Germinal center (tissue), 1 donor: ENCODE measurements around the gene CRACR2B.

Source experiments
- DNase-seq: peaks from one replicate; pipeline ENCODE4 v3.0.0; 2012; ENCODE audit warnings: mixed read lengths, low spot score

Gene CRACR2B

DNA sequence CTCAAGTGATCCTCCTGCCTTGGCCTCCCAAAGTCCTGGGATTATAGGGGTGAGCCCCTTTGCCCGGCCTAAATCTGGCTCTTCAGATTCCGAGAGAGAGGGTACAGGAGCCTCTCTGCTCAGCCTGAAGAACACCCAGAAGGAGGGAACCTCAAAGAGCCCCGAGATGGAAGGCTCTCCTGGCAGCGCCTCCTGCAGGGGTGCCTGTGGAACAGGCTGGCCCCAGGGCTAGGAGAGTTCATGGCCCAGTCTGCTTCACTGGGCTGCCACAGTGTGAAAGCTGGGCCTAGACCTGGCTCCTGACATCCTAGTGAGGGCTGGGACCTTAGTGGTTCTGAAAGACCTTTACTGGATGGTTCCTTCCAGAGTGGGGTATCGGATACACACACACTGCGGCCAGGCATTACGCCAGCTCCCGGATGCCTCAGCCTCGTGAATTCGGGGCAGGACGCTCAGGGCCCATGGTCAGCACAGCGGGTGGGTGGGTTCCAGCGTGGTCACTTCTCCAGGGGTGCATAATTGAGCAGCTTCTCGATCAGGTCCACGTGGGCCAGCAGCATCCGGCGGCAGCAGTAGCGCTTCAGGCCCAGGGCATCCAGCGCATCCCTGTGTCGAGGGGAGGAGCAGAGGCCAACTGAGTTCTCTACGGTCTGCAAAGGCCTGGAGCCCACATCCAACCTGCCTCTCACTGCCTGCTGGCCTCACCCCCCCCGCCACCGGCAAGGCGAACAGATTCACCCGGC is 12.3 kb downstream of the CRACR2B start:
- DNase-seq: no peak

DNA sequence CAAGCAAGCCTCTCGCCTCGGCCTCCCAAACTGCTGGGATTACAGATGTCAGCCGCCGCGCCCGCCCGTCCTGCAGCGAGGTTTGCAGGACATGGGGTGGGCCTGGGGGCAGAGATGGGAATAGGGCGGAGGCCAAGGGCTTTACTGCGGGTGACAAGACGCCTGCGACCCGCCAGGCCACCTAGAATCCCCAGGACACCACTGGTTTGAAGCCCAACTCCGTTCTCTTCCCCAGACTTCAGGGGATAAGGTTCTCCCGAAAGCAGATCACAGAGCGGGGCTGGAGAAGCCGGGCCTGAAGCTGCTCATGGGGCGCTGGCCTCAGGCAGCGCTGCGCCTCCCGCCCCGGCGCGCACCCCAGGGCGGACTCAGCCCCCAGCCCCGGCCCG is 14.3 kb downstream of the CRACR2B start:
- no peak for DNase-seq

DNA sequence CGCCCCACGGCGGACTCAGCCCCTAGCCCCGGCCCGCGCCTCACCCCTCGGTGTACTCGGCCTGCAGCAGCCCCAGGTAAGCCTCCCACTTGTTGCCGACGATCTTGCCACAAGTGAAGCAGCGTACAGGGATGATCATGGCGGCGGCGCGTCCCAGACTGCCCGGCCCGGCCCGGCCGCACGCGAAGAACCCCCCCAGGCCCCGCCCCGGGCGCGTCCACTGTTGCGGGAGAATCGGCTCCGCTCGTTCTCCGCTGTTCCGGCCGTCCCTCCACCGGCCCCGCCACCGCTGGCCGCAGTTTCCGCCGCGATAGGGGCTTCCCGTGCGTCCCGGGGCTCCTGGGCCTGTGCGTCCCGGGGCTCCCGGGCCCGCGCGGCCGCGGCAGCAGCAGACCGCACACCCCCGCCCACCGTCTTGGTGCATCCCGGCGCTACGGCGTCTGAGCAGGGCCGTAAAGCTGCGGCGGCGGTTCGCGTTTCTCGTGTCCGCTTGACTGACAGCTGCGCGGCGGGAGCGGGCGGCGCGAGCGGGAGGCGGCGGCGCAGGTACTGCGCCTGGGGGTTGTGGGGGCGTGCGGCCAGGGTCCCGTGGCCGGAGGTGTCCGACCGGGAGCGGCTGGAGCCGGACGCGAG is 14.8 kb downstream of the CRACR2B start, which contains the start of the genes POLR2L and TSPAN4:
TSS of gene POLR2L (minus strand) at position 160 of the 633 bp plus-strand sequence. CDS start at position 139, 21 bp downstream.
TSS of gene TSPAN4 (plus strand) at position 483 of the 633 bp plus-strand sequence. CDS start 7,453 bp downstream, outside the sequence.
- peak; percentile 92 for DNase-seq

DNA sequence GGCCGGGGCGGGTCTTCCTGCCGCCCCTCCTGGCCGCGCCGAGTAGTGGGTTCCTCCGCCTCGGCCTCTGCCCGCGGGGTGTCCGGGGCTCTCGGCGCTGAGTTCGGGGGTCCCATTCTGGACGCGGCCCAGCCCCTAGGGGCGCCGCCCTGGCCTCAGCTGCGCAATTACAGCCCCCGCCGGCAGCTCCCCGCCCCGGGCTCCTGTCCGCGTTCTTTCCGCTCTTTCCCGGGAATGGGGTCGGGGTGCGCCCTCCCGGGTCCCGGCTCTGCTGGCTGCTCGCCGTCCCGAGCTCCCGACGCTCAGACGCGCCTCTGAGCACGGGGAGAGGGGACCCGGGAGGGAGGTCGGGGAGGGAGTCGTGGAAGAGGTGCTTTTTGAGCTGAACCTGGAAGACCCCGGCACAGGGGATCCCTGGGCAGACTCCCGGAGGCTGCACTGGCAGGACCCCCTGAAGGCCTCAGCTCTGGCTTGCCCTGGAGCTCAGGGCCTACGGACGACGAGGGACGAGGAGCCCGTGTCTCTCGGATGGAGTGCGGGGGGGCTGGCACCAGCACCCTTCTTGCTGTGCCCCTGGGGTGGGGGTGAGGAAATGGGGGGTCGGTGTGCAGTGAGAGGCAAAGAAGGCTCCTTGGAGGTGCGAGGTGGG is 15.5 kb downstream of the CRACR2B start:
- no peak for DNase-seq

DNA sequence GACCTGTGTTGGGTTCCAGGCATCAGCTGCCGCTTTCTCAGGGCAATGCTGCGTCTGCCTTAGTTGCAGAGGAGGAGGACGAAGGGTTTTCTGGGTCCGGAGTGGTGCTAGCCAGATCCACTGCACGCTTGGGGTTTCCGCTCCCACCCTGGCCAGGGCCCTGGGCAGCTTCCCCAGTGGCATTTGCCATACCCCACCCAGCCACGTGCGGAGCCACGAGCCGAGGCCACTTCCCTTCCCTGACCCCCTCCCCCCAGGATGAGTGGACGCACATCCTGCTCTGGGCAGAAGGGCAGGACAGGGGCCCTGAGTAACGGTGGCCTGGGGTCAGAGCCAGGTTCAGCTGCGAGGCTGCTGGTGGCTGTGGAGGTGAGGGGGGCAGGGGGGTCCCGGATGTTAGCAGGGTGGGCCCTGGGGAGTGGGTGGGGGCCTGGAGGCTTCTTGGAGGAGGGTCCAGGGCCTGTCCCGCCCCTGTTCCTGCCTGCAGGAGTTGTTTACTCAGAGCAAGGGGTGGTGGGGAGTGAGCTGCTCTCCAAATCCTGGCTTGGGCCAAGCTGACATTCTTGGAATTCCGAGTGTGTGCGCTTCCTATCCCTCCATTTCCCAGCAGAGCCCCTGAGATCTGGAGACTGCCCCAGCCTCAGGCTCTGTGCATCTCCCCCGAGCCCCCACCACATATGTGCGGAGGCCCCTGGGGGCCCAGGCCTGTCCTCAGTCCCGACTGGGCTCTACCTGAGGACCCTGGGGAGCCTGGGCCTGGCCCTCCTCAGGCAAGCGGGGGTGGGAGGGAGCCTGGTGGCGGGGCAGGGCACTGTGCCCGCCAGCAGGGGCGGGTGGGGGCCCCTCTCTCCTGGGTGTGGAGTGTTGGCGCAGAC is 16.3 kb downstream of the CRACR2B start:
- DNase-seq: no peak

DNA sequence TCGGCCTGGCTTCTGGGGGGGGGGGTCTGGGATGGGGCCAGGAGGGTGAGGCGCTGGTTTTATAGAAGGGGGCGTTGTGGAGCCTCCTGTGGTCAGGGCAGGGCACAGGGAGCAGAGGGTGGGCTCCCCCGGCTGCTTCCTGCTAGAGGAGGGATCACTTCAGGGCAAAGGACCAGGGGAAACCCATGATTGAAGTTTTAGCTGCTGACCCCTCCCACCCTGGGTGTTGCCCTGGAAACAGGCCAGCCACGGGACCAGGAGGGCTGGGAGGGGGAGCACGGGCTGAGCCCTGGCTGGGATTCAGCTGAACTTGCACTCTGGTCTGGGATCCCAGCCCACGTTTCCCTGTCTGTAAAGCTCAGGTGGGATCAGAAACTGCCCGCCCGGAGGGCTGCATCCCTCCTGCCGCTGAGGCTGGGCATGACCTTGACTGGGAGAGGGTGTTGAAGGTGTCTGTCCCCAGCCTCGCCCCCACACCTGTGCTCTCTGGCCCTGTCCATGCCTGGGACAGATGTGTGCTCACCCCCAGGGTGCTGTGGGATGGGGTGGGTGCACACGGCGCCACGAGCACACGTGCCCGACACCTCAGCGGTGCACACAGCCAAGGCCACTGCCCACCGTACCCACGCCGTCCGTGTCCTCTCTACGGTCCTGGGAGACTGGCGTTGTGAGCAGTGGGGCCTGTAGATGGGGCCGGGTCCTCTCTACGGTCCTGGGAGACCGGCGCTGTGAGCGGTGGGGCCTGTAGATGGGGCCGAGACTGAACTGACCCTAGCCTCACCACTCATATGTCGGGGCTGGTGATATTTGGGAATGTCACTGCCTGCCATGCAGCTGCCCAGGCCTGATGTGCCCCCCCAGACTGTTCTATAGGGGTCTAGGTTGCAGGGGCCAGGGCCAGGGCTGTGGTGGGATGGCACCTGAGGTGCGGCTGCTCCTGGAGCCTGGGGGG is 17.2 kb downstream of the CRACR2B start:
- no peak for DNase-seq

DNA sequence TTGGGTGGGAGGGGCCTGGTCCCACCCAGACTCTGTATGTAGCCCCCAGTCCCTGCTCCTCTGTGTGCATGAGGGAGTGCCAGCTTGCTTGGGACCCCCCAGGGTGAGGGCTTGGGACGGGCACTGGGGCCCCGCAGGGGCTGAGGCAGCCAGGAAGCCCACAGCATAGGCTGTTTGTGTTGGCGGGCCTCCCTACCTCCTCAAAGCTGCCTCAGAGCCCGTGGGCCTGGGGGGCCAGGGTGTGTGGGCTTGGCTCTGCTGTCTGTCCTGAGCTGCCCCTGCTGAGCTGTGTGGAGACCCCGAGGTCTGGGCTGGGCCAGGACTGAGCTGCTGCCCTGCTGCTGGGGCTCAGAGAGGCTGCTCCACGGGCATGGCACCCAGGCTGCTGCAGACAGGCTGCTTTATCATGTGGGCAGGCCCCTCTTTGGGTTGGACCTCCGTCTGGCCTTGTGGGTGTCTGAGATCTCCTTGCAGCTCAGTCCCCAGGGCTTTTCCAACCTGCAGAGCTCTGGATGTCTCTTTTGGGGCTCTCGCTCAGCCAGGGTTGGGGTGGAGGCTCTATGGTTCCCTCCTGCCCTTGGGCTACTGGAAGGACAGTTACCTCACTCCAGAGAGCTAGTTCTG is 18.3 kb downstream of the CRACR2B start:
- DNase-seq: no peak

DNA sequence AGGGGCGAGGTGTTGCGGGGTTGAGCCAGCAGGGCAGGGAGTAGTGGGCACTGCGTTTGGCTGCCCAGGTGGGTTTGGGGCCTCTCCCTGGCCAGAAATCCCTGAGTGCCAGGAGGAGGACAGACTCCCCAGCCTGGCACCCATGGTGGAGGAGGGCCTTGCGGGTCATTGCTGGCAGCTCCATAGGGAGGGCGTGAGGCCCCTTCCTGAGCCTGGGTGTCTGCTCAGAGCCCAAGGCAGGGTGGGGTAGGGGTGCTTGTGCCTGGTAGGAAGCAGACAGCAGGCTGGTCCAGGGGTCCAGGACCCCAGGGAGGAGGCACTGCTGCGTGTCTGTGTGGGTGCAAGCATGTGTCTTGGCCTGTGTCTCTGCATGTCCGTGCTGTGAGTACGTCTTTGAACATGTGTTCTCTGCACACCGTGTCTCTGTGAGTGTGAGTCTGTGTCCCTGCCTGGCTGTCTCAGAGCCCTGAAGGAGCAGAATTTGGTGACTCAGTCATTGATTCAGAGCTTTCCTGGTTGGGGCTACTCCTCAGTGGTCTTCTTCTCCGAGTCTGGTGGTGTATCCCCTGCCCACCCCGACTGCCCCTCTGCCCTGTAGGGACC is 18.9 kb downstream of the CRACR2B start:
- DNase-seq: no peak

DNA sequence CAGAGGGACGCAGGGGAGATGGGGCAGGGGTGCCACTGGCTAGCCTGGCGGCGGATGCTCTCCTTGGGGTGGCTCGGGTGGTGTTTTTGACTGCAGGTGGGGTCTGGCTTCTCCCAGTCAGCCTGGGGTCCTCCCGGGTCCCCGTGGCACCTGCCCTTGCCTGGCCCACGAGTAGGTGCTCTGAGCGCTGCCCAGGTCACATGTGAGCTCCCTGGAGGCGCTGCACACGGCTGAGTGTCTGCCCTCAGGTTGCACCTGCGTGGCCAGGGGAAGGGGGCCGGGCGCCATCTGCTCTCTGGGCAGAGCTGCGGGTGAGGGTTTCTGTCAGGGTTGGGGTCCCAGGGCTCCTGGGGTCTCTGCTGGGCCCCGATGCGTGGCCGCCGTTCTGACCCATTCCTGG is 20.2 kb downstream of the CRACR2B start:
- DNase-seq: no peak

DNA sequence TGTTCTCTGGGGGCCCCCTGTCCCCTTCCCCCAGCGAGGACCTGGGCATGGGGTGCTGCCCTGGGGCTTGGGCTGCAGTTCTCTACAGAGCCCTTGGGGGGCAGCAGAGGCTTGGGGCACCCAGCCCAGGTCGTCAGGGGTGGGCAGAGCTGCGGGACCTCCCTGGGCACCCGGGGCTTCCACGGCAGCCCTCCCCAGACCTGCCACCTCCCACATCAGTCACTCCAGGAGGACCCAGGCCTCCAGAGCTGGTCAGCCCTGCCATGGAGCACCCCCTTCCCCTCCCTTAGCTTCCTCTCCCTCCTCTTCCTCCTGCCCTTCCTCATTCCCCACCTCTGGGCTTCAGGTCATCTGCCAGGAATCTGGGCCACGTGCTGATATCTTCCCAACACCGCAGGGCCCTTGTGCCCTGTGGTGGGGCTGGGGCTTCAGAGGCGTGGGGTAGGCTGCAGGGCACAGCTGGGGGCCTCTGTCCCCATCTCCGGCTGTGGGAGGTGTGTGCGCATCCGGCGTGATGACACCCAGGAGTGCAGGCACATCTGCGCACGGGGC is 20.7 kb downstream of the CRACR2B start:
- peak; percentile 82 for DNase-seq

DNA sequence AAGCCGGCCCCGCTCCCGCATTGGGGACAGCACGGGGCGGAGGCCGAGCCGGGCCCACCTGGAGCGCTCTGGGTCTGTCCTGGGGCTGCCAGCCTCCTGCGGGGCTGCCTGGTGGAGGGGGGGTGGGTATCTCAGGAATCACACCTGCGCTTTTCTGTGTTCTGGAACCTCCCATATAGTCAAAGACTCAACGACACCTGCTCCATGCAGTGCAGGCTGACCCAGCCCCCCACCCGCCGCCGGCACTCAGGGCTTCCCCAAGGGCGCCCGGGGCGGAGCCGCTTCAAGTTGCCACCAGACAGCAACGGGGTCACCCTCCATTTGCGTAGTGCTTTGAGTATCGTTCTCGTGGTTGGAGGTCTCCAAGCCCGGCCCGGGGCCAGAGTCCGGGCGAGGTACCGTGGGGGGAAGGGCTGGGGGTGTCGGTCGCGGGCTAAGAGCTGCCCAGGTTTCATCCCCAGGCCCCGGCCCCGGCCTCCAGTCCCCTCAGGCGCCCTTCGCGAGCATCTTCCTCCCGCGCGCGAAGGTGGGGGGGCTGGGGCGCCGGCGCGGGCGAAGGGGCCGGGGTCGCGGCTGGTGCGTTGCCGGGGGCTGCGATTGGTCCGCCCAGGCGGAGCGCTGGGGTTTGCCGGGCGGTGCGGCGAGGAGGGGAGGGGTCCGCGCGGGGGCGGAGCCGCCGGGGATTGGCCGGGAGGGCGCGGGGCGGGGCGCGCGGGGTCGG is 21.5 kb downstream of the CRACR2B start:
- peak; percentile 54 for DNase-seq

DNA sequence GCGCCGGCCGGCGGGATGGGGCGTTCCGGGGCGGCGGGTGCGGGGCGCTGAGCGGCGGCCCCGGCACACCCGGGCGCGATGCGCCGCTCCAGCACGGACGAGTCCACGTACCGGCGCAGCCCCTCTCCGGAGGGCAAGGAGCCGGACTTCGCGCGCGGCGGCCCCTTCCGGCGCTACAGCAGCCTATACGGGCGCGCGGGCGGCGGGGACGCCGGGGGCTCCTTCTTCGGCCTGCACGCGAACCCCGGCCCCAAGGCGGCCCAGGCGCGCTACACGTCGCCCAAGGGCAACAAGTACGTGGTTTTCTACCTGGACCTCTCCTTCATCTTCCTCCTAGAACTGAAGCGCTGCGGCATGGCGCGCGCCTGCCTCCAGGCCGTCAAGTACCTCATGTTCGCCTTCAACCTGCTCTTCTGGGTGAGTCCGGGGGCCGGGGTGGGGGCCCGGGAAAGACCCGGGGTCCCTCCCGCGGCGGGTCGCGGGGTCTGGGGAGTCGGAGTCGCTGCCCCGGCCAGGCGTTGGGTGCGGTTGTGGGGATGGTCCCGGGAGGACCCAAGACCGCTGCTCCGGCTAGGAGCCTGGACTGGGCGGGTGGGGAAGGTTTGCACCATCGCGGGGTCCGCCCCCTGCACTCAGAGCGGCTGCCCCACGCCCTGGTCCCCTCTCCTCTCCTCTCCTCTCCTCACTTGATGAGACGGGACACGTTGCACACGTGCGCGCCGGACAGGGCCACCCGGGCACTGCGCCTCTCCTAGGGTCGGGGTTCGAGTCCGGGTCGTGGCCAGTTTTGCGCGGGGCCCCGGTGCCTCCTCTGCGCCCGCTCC is 22.4 kb downstream of the CRACR2B start:
- peak; percentile 45 for DNase-seq

DNA sequence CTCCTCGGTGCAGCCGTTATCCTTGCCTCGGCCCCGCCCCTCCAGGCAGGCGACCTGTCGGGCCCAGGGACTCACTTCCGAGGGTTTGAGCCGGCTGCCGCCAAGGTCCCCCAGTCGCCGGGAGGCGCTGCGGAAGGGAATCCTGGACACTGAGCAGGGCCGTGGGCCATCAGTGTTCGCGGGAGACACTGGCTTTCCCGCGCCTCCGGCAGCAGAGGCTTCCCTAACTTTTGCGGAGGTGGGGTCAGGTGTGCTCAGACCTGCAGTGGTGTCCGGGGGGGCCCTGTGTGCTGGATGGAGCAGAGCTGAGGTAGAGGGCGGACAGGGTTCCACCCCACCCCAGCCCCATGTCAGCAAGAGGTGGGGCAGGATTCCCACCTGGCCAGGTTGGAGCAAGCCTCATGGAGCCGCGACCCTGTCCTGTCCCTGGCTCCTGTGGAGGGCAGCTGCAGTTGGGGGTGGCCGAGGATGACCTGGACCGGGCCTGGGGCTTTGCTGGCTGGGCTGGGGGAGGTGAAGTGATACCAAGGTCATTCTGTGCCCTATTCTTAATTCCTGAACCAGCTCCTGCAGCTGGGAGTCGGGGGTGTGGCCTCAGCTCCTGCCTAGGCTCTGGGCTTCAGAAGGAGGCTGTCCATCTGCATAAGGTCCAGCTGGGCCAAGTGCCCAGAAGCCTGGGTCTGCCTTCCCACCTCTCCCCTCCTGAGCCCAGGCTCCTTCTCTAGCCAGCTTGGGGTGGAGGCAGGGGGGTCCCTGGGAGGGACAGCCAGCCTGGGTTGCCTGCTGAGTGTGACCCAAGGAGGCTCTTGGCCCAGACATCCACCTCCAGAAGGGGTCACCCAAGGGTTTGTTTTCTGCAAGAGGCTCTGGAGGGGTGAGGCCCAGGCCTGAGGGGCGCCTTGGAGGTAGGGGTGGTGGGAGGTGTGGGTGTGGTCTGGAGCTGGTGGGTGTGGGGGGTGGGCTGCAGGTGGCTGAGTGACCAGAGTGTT is 23.4 kb downstream of the CRACR2B start:
- DNase-seq: peak; percentile 44

DNA sequence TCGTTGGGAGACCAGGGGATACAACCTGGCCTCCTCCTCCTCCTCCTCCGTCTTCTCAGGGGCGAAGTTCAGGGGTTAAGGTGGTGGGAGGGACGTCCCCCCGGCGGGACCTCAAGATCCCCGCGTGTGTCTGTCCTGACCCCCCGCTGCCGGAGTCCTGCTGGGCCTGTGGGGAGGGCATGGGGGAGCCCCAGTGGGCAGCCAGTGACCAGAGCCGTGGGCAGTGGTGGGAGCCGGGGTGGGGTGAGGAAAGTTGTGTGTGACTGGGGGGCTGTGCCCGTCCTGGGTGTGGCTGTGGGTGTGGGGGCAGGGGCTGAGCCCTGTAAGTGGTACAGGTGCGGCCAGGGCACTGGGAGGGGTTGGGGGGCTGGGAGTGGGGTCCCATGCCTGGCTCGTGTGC is 25.0 kb downstream of the CRACR2B start:
- DNase-seq: no peak

DNA sequence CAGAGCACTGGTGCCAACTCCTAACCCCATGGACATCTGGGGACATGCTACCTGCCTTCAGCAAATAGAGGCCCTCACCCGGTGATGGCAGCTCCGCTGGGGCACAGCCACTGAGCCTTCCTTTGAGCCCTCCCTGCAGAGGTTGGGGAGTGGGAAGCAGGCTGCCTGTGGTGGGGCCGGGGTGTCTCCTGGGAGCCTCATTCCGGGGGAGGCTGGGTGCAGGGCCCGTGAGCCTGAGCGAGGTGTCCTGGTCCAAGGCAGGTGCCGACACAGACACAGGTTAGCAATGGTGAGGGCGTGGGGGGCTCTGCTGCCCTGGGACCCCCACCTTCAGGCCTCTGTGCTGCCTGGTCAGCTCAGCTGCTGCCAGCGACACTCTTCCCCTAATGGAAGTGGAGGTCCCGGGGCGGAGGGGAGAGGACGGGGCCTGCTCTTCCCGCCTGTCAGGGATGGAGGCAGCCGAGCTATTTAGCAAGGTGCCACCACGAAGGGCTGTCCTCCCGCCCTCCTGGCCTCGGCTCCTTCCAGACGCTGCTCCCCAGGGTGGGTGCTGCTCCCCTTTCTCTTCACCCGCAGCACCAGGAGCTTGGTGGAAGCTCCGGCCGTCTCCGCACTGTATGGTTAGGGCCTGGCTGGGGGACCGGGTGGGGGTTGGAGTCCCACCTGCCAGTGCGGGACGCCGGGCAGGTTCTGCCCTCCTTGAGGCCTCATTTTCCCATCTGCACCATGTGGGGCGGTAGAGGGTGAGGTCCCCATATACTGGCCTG is 26.1 kb downstream of the CRACR2B start:
- no peak for DNase-seq
